ENCODE data around the gene DNPH1. TPM values are rescaled to one million over a fixed set of nuclear protein-coding genes. Genes with fewer than 3 reads are reported as not detected.
A peak's percentile ranks its signal among the peaks of the same experiment; 100 is the strongest.

Gene DNPH1
- total and polyA plus RNA-seq, 9 of the 15 experiments (the other 6 are each of a cell fraction or from before 2014, with no cell fraction given): 7.3 to 300 (median 68.7) TPM

- no peak for TF ChIP-seq ZNF583 (CRISPR knock-in tag; IDR thresholded peaks at IDR 0.05)
- TF ChIP-seq ZKSCAN1 (IDR thresholded peaks at IDR 0.05; ENCODE audit: low read depth, low read length): no peak
- no peak for TF ChIP-seq ZBTB11 (CRISPR knock-in tag; IDR thresholded peaks at IDR 0.05)
- TF ChIP-seq ZNF764 (CRISPR knock-in tag; IDR thresholded peaks at IDR 0.05; ENCODE audit: low read depth): no peak
- TF ChIP-seq FOXM1 (IDR thresholded peaks at IDR 0.05; ENCODE audit: low read depth): no peak
- TF ChIP-seq FOXM1 (CRISPR knock-in tag; IDR thresholded peaks at IDR 0.05; ENCODE audit: low read depth): no peak
- no peak for TF ChIP-seq ZNF507 (tag; conservative IDR thresholded peaks at IDR 0.05)
- no peak for TF ChIP-seq XRCC3 (IDR thresholded peaks at IDR 0.05)
- no peak for TF ChIP-seq ZNF398 (CRISPR knock-in tag; IDR thresholded peaks at IDR 0.05)
- no peak for TF ChIP-seq NBN (IDR thresholded peaks at IDR 0.05; ENCODE audit: low read depth)
- TF ChIP-seq EP400 (IDR thresholded peaks at IDR 0.05): no peak; the same call in none of the 2 replicates
- TF ChIP-seq BCL6 (CRISPR knock-in tag; IDR thresholded peaks at IDR 0.05): no peak
- TF ChIP-seq REST (IDR thresholded peaks at IDR 0.05; ENCODE audit: borderline replicate concordance): peak; percentile 57
- no peak for TF ChIP-seq REST (CRISPR knock-in tag; IDR thresholded peaks at IDR 0.05; ENCODE audit: low read depth)
- TF ChIP-seq RBM15 (IDR thresholded peaks at IDR 0.05; ENCODE audit: insufficient read depth, low read length): no peak
Observed at GRCh38 chr6:43267619-43268354, 38.5 kb upstream of the DNPH1 start (continued).
